Measurements from ENCODE around the gene ZNF787. TPM values are rescaled to one million over a fixed set of nuclear protein-coding genes. Genes with fewer than 3 reads are reported as not detected.
A peak's percentile ranks its signal among the peaks of the same experiment; 100 is the strongest.

Gene ZNF787
- 30.2 and 34.0 TPM in 2 replicates for total RNA-seq (ENCODE audit: low replicate concordance)
- long read RNA-seq: 0 reads

DNA sequence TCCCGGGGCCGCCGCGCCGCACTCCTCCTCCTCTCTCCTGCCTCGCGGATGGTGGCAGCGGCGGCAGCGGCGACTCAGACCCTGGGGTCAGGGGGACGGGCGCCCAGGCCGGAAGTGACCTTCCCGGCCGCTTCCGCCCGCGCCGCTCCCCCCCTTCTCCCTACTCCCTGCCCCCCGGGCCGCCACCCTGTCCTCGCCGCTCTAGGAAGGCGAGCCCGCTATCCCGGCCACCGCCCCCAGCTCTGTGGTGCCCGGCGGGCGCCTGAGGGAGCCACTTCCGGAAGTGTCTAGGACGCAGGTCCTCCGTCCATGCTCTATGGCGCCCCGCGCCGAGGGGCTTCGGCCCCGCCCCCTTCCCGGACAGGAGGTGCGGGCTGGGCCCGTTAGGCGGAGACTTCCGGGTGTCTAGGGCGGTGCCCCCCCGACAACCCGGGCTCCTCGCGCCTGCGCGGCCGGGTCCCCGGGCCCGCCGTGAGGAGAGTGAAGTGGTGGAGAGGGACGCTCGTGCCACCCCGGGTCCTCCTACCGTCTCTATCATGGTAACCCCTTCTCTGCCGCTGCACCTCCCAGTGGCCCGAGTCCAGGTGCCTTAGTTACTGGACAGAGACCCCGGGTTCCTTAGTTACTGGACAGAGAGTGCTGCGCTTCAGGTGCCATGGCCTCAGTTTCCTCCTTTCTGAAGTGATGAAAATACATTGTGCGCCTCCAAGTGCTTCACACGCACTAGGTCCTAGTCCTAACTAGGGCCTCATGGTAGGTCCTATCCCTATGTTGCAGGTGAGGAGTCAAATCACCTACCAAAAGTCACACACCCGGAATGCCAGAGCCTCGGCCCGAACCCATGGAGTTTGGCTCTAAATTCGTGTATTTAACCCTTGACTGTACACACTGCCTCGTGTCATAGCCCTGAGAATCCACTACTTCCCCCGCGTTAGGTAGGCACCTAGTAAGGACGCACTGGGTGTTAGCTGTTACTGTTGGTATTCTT, at the start of gene ZNF787:
TSS of gene ZNF787 (minus strand) at position 116 of the 988 bp plus-strand sequence. CDS start 18,078 bp downstream, outside the sequence.
- Mint-ChIP-seq H3K4me1 (ENCODE audit: unreplicated experiment) (peaks cover 15% of the 10 kb centered on the region), H3K36me3 (no peaks in the 10 kb centered on the region), H3K27me3 (no peaks in the 10 kb centered on the region), H3K9me3 (no peaks in the 10 kb centered on the region), H3K4me3 (peak within 1 kb of the TSS; percentile 90), H3K27ac (peak within 1 kb of the TSS; percentile 91)
- TF ChIP-seq, protein P1, sequence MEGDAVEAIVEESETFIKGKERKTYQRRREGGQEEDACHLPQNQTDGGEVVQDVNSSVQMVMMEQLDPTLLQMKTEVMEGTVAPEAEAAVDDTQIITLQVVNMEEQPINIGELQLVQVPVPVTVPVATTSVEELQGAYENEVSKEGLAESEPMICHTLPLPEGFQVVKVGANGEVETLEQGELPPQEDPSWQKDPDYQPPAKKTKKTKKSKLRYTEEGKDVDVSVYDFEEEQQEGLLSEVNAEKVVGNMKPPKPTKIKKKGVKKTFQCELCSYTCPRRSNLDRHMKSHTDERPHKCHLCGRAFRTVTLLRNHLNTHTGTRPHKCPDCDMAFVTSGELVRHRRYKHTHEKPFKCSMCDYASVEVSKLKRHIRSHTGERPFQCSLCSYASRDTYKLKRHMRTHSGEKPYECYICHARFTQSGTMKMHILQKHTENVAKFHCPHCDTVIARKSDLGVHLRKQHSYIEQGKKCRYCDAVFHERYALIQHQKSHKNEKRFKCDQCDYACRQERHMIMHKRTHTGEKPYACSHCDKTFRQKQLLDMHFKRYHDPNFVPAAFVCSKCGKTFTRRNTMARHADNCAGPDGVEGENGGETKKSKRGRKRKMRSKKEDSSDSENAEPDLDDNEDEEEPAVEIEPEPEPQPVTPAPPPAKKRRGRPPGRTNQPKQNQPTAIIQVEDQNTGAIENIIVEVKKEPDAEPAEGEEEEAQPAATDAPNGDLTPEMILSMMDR (conservative IDR thresholded peaks at IDR 0.05): no peak
- DNase-seq (ENCODE audit: extremely low spot score, unreplicated experiment): peak; percentile 100

DNA sequence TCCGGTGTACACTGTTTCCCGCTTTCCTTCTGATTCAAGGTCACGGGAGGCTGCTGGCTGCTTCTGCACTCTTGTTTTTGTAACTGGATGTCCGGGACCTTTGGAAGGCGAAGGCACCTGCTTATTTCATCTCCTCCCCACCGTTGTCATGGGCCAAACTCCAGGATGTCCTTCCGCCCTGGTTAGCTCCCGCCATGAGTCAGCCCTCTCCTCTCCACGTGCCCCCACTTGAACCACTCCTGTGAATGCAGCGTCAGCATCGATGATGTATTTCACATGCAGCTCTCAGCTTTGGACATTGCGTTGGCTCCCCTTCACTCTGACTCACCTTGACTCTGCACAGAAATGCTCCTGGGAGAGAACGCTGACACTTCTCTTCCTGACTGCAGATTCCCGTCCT, 49.2 kb upstream of the ZNF787 start:
- TF ChIP-seq, protein P1 (conservative IDR thresholded peaks at IDR 0.05): no peak
- no peak for DNase-seq (ENCODE audit: extremely low spot score, unreplicated experiment)
- Mint-ChIP-seq H3K36me3 (no peaks in the 10 kb centered on the region), H3K4me3 (no peak overlapping the region), H3K27ac (peak overlapping the region; percentile 5), H3K27me3 (peaks cover 23% of the 10 kb centered on the region), H3K9me3 (no peaks in the 10 kb centered on the region), H3K4me1 (ENCODE audit: unreplicated experiment) (no peaks in the 10 kb centered on the region)

DNA sequence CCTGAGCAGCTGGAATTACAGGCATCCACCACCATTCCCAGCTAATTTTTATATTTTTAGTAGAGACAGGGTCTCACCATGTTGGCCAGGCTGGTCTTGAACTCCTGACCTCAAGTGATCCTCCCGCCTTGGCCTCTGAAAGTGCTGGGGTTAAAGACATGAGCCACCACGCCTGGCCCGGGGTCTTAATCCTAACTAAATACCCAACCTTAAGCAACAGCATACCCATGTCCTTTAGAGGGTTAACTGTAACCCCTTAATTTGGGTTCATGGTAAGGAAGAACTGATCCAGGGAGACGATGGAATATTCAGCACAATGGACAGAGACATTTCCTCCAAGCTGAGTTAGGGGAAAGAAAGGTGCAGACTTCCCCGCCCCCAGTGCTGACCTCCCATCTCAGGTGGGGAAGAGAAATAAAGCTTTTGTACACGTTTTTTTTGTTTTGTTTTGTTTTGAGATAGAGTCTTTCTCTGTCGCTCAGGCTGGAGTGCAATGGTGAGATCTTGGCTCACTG, 46.0 kb upstream of the ZNF787 start:
- H3K36me3 Mint-ChIP-seq: no peaks in the 10 kb centered on the region
- no peak for DNase-seq (ENCODE audit: extremely low spot score, unreplicated experiment)

DNA sequence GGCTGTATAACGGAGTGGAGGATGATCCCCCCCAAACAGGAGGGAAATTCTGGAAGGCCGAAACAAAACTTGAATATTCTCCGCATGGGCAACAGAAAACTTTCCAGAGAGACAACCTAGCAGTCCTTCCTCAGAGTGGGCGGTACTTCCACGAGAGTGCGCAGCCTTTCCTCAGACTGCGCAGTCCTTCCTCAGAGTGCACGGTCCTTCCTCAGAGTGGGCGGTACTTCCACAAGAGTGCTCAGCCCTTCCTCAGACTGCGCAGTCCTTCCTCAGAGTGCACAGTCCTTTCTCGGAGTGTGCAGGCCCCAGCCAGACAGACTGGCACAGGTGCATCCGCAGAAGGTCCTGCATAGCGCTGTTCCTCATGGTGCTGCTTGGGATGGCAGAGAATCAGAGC, 42.0 kb upstream of the ZNF787 start:
- H3K36me3 Mint-ChIP-seq: peaks cover 8% of the 10 kb centered on the region
- H3K9me3 Mint-ChIP-seq: no peaks in the 10 kb centered on the region
- H3K4me1 Mint-ChIP-seq (ENCODE audit: unreplicated experiment): no peaks in the 10 kb centered on the region
- peaks cover 5% of the 10 kb centered on the region for H3K27me3 Mint-ChIP-seq
- H3K4me3 Mint-ChIP-seq: no peak overlapping the region
- TF ChIP-seq, protein P1 (conservative IDR thresholded peaks at IDR 0.05): no peak
- H3K27ac Mint-ChIP-seq: no peak overlapping the region
- DNase-seq (ENCODE audit: extremely low spot score, unreplicated experiment): no peak

More for the DNA sequence above, 46.0 kb upstream of the ZNF787 start:
- H3K27ac Mint-ChIP-seq: no peak overlapping the region
- peaks cover 12% of the 10 kb centered on the region for H3K27me3 Mint-ChIP-seq
- no peaks in the 10 kb centered on the region for H3K4me1 Mint-ChIP-seq (ENCODE audit: unreplicated experiment)
- H3K4me3 Mint-ChIP-seq: no peak overlapping the region
- TF ChIP-seq, protein P1 (conservative IDR thresholded peaks at IDR 0.05): no peak
- H3K9me3 Mint-ChIP-seq: no peaks in the 10 kb centered on the region

DNA sequence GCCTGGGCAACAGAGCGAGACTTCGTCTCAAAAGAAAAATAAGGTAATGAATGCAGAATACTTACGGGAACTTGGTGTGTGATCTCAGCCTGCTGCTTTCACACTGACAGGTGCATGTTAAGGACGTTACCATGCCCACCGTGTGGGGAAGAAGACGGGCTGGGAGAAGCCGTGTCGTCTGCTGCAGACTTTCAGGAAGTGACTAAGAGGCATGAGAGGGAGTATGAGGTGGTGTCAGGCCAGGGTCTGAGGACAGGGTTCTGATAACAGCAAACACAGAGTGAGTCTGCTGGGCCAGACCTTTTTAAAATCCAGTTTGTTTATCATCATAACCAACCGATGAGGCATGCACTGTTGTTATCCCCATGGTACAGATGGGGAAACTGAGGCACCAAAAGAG, 41.2 kb upstream of the ZNF787 start:
- no peak for DNase-seq (ENCODE audit: extremely low spot score, unreplicated experiment)
- no peaks in the 10 kb centered on the region for H3K9me3 Mint-ChIP-seq
- TF ChIP-seq, protein P1 (conservative IDR thresholded peaks at IDR 0.05): no peak
- H3K27me3 Mint-ChIP-seq: peaks cover 3% of the 10 kb centered on the region
- H3K27ac Mint-ChIP-seq: no peak overlapping the region
- no peak overlapping the region for H3K4me3 Mint-ChIP-seq
- peaks cover 12% of the 10 kb centered on the region for H3K36me3 Mint-ChIP-seq
- H3K4me1 Mint-ChIP-seq (ENCODE audit: unreplicated experiment): no peaks in the 10 kb centered on the region
